HepG2 (cell line): Measurements from ENCODE around the gene SLC2A2. TPM values are rescaled to one million over a fixed set of nuclear protein-coding genes. Genes with fewer than 3 reads are reported as not detected.

Source experiments
- ATF1 ChIP-seq: IDR thresholded peaks from 2 replicates; pipeline ENCODE4 v1.6.1; 2016; ENCODE audit warnings: mild to moderate bottlenecking, control low read depth
- EED ChIP-seq: sonication (generic); formaldehyde crosslinking; IDR thresholded peaks from 2 replicates; pipeline ENCODE4 v1.5.0; 2020; ENCODE audit warnings: mild to moderate bottlenecking, missing genetic modification reagents
- KLF6 ChIP-seq: IDR thresholded peaks from 2 replicates; pipeline ENCODE4 v1.8.0; 2016; ENCODE audit warnings: missing biosample characterization, missing genetic modification reagents
- POLR2G ChIP-seq: fragments of 200-400 bp; formaldehyde crosslinking; IDR thresholded peaks from 2 replicates; pipeline ENCODE4 v1.6.1; 2018; ENCODE audit warnings: mild to moderate bottlenecking, low read depth, low read length, moderate library complexity
- RFXANK ChIP-seq: IDR thresholded peaks from 2 replicates; pipeline ENCODE4 v1.6.1; 2016
- RORA ChIP-seq: sonication (generic); formaldehyde crosslinking; IDR thresholded peaks from 2 replicates; pipeline ENCODE4 v1.5.0; 2020; ENCODE audit warnings: mild to moderate bottlenecking, missing genetic modification reagents, moderate library complexity
- SPEN ChIP-seq: sonication (generic); formaldehyde crosslinking; IDR thresholded peaks from 2 replicates; pipeline ENCODE4 v1.5.1; 2020; ENCODE audit warnings: low read depth, mild to moderate bottlenecking, missing genetic modification reagents
- ZFP41 ChIP-seq: sonication (generic); formaldehyde crosslinking; IDR thresholded peaks from 2 replicates; pipeline ENCODE4 v1.4.0; 2020; ENCODE audit warnings: mild to moderate bottlenecking, missing genetic modification reagents, borderline replicate concordance
- ZNF160 ChIP-seq: sonication (generic); formaldehyde crosslinking; IDR thresholded peaks from 2 replicates; pipeline ENCODE4 v1.8.0; 2022; ENCODE audit warnings: mild to moderate bottlenecking, inconsistent platforms, missing genetic modification reagents
- ZNF83 ChIP-seq: sonication (generic); formaldehyde crosslinking; IDR thresholded peaks from 2 replicates; pipeline ENCODE4 v1.4.0; 2020; ENCODE audit warnings: missing genetic modification reagents, mild to moderate bottlenecking, borderline replicate concordance
- polyA plus RNA-seq, 8 experiments: library from polyadenylated mRNA; depleted of rRNA in 3 of 8; stranded (reverse) in 7 of 8; unstranded in 1 of 8; fragments of >200 nt; fragmentation: Illumina TruSeq in 4 of 8; extraction: Trizol in 4 of 8; gene quantifications; 2 replicates each; pipeline versions ENCODE4 v1.2.1 to v1.2.3, GENCODE V29; 2011 to 2016; ENCODE audit warnings: low read depth in 4 of 8, missing spikeins in 1 of 8, mixed read lengths in 1 of 8; ENCODE audit not compliant: insufficient read depth in 1 of 8
- total RNA-seq, 5 experiments: library from RNA; depleted of rRNA; stranded (reverse); fragments of >200 nt; fragmentation: Illumina TruSeq; extraction: Trizol; gene quantifications; 2 replicates each; pipeline ENCODE4 v1.2.3, GENCODE V29; 2016; ENCODE audit warnings: low read depth in 1 of 5
- TF ChIP-seq, protein P1 (sequence below), 2 experiments: IDR thresholded peaks; 2 replicates each; pipeline ENCODE4 v1.6.1; 2011 to 2012; ENCODE audit warnings: low read length in 2 of 2, borderline replicate concordance in 1 of 2, low read depth in 1 of 2, mild to moderate bottlenecking in 1 of 2, moderate library complexity in 1 of 2
- TF ChIP-seq, protein P2 (sequence below): sonication (generic); formaldehyde crosslinking; IDR thresholded peaks from 2 replicates; pipeline ENCODE4 v1.5.0; 2020; ENCODE audit warnings: mild to moderate bottlenecking, missing genetic modification reagents, borderline replicate concordance
- TF ChIP-seq, protein P3 (sequence below): sonication (generic); formaldehyde crosslinking; IDR thresholded peaks from 2 replicates; pipeline ENCODE4 v1.8.0; 2022; ENCODE audit warnings: missing genetic modification reagents, mild to moderate bottlenecking, borderline replicate concordance

Gene SLC2A2
- total and polyA plus RNA-seq, 2 of the 13 experiments (the other 11 are each of a cell fraction or from before 2014, with no cell fraction given): 19.5 to 23.2 TPM

DNA sequence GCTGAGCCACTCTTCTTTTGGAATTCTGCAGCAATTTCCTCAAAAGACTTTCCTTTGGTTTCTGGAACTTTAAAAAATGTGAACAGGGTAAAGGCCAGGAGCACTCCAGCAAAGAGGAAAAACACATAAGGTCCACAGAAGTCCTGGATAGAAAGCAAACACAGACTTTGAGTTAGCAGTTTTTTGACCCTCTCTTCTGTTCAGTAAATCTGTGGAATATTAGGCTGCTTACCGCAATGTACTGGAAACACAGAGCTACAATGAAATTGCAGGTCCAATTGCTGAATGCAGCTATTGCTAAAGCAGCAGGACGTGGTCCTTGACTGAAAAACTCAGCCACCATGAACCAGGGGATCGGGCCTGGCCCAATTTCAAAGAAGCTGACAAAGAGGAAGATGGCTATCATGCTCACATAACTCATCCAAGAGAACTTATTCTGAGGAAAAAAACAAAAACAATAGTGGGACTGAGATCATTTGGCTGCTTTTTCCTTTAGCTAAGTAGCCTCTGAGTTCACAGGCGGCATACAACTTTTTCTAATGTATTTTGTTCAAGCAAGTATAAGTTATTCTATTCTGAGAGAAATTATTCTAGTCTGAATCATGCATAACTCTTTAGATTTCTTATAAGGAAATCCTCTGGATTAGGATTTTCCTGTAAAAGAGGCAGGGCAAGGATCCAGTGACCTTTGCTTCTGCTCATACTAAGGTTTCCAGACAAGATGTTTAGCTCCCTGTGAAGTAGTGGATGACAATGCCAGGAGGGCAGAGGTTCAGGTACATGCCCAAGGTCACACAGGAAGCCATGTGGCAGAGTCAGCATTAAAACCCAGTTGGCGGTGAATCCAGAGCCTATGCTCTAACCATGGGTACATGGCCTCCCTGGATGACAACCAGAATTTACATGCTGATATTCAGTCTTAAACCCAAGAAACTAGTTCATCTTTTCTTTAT is 28.3 kb downstream of the SLC2A2 start (continued):
- TF ChIP-seq ATF1: peak; percentile 38; the same call in 1 of the 2 replicates
- no peak for TF ChIP-seq KLF6 (CRISPR knock-in tag)
- no peak for TF ChIP-seq RORA (CRISPR knock-in tag)
- TF ChIP-seq RFXANK (CRISPR knock-in tag): 0 out of 2 replicates have a peak, but pooled peaks have one; percentile 30
- TF ChIP-seq, protein P1, sequence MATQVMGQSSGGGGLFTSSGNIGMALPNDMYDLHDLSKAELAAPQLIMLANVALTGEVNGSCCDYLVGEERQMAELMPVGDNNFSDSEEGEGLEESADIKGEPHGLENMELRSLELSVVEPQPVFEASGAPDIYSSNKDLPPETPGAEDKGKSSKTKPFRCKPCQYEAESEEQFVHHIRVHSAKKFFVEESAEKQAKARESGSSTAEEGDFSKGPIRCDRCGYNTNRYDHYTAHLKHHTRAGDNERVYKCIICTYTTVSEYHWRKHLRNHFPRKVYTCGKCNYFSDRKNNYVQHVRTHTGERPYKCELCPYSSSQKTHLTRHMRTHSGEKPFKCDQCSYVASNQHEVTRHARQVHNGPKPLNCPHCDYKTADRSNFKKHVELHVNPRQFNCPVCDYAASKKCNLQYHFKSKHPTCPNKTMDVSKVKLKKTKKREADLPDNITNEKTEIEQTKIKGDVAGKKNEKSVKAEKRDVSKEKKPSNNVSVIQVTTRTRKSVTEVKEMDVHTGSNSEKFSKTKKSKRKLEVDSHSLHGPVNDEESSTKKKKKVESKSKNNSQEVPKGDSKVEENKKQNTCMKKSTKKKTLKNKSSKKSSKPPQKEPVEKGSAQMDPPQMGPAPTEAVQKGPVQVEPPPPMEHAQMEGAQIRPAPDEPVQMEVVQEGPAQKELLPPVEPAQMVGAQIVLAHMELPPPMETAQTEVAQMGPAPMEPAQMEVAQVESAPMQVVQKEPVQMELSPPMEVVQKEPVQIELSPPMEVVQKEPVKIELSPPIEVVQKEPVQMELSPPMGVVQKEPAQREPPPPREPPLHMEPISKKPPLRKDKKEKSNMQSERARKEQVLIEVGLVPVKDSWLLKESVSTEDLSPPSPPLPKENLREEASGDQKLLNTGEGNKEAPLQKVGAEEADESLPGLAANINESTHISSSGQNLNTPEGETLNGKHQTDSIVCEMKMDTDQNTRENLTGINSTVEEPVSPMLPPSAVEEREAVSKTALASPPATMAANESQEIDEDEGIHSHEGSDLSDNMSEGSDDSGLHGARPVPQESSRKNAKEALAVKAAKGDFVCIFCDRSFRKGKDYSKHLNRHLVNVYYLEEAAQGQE (IDR thresholded peaks at IDR 0.05; ENCODE audit: borderline replicate concordance in 1 of 2, low read depth in 1 of 2, low read length in 2 of 2): peak in 1 of 2 experiments; percentile 67; a peak in 2 of 4 replicates
- TF ChIP-seq POLR2G: peak; percentile 56
- no peak for TF ChIP-seq EED (CRISPR knock-in tag)
- no peak for TF ChIP-seq SPEN (CRISPR knock-in tag)
- no peak for TF ChIP-seq ZFP41
- no peak for TF ChIP-seq ZNF83 (CRISPR knock-in tag)
- no peak for TF ChIP-seq ZNF160 (CRISPR knock-in tag)
- TF ChIP-seq, protein P2, sequence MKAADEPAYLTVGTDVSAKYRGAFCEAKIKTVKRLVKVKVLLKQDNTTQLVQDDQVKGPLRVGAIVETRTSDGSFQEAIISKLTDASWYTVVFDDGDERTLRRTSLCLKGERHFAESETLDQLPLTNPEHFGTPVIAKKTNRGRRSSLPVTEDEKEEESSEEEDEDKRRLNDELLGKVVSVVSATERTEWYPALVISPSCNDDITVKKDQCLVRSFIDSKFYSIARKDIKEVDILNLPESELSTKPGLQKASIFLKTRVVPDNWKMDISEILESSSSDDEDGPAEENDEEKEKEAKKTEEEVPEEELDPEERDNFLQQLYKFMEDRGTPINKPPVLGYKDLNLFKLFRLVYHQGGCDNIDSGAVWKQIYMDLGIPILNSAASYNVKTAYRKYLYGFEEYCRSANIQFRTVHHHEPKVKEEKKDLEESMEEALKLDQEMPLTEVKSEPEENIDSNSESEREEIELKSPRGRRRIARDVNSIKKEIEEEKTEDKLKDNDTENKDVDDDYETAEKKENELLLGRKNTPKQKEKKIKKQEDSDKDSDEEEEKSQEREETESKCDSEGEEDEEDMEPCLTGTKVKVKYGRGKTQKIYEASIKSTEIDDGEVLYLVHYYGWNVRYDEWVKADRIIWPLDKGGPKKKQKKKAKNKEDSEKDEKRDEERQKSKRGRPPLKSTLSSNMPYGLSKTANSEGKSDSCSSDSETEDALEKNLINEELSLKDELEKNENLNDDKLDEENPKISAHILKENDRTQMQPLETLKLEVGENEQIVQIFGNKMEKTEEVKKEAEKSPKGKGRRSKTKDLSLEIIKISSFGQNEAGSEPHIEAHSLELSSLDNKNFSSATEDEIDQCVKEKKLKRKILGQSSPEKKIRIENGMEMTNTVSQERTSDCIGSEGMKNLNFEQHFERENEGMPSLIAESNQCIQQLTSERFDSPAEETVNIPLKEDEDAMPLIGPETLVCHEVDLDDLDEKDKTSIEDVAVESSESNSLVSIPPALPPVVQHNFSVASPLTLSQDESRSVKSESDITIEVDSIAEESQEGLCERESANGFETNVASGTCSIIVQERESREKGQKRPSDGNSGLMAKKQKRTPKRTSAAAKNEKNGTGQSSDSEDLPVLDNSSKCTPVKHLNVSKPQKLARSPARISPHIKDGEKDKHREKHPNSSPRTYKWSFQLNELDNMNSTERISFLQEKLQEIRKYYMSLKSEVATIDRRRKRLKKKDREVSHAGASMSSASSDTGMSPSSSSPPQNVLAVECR: peak; percentile 30; the same call in 1 of the 2 replicates
- TF ChIP-seq, protein P3, sequence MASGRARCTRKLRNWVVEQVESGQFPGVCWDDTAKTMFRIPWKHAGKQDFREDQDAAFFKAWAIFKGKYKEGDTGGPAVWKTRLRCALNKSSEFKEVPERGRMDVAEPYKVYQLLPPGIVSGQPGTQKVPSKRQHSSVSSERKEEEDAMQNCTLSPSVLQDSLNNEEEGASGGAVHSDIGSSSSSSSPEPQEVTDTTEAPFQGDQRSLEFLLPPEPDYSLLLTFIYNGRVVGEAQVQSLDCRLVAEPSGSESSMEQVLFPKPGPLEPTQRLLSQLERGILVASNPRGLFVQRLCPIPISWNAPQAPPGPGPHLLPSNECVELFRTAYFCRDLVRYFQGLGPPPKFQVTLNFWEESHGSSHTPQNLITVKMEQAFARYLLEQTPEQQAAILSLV: no peak
